ENCODE results near the gene EXD3. TPM values are rescaled to one million over a fixed set of nuclear protein-coding genes. Genes with fewer than 3 reads are reported as not detected.

EXD3 gene
- total RNA-seq (2021) = 13.5 and 15.3 TPM in 2 replicates
- long read RNA-seq, transcript EXD3-203 (3 exons, 1,585 nt) = major isoform, 18 of 49 reads
- long read RNA-seq, transcript EXD3-208 (8 exons, 962 nt) = minor isoform, 6 of 49 reads
- long read RNA-seq, partial matches to known transcripts = 4 of 49 reads
- long read RNA-seq, other reads (novel, unspliced or antisense) = 18 of 49 reads

- no peak within 1 kb of the TSS for H2BK5ac ChIP-seq (ENCODE audit: insufficient read length, low read length)
- no peak within 1 kb of the TSS for H2AK5ac ChIP-seq (ENCODE audit: insufficient read length, low read length)
- no peaks in the 10 kb centered on the region for H4K20me1 ChIP-seq (ENCODE audit: control insufficient read depth, insufficient read depth, insufficient read length)
- Mint-ChIP-seq H3K27me3 (ENCODE audit: low read depth) (peaks cover 10% of the 10 kb centered on the region), H3K27ac (peak within 1 kb of the TSS in 2 of 3 experiments; percentile 11 to 83; a peak in 3 of 7 replicates), H3K36me3 (ENCODE audit: insufficient read depth in 1 of 3, low read depth in 3 of 3) (no peaks in the 10 kb centered on the region), H3K4me1 (peaks cover 5 to 7% of the 10 kb centered on the region in 2 experiments), H3K9me3 (no peaks in the 10 kb centered on the region), H3K4me3 (peak within 1 kb of the TSS; percentile 80 to 91)
- no peak within 1 kb of the TSS for H2BK15ac ChIP-seq (ENCODE audit: low read depth, low read length)
- no peak within 1 kb of the TSS for H3K23ac ChIP-seq (ENCODE audit: insufficient read length, low read depth, low read length)
- H2AFZ ChIP-seq (ENCODE audit: low read length) = no peak within 1 kb of the TSS
- no peak within 1 kb of the TSS for H3K4ac ChIP-seq (ENCODE audit: low read depth, low read length)
- H3K4me1 ChIP-seq (ENCODE audit: insufficient read depth, low read length) = no peaks in the 10 kb centered on the region
- peak; percentile 59; the same call in 2 of the 3 replicates for TF ChIP-seq CTCF (conservative IDR thresholded peaks at IDR 0.05)
- no peak within 1 kb of the TSS for H4K91ac ChIP-seq (ENCODE audit: insufficient read length, low read depth, low read length)
- H3K9ac ChIP-seq (ENCODE audit: extremely low read depth, insufficient read length, low read length) = peak within 1 kb of the TSS; percentile 79
- H4K8ac ChIP-seq (replicated peaks; ENCODE audit: insufficient read length, low read depth, low read length) = no peak within 1 kb of the TSS
- no peak within 1 kb of the TSS for H3T11ph ChIP-seq (ENCODE audit: low read length)
- no peaks in the 10 kb centered on the region for H3K79me1 ChIP-seq (ENCODE audit: insufficient read depth, low read depth, low read length, poor library complexity, severe bottlenecking)
- H3K56ac ChIP-seq (ENCODE audit: insufficient read length, low read depth, low read length) = no peak within 1 kb of the TSS
- no peak within 1 kb of the TSS for H2BK20ac ChIP-seq (ENCODE audit: low read depth, low read length, poor library complexity, severe bottlenecking)
- no peak within 1 kb of the TSS for H3K27ac ChIP-seq (ENCODE audit: insufficient read length, low read depth, low read length)
- H4K5ac ChIP-seq (ENCODE audit: insufficient read length, low read depth, low read length) = no peak within 1 kb of the TSS
- H3K79me2 ChIP-seq (ENCODE audit: insufficient read depth, low read length) = no peaks in the 10 kb centered on the region
- no peak within 1 kb of the TSS for H3K18ac ChIP-seq (ENCODE audit: insufficient read length, low read depth, low read length)
- H3K9me3 ChIP-seq (ENCODE audit: control insufficient read depth, low read depth, low read length) = no peaks in the 10 kb centered on the region
- H2BK12ac ChIP-seq (ENCODE audit: insufficient read length, low read depth, low read length) = no peak within 1 kb of the TSS
- peaks cover 11% of the 10 kb centered on the region for H3K23me2 ChIP-seq (ENCODE audit: insufficient read length, low read depth, low read length, poor library complexity, severe bottlenecking)
- no peaks in the 10 kb centered on the region for H3K27me3 ChIP-seq (ENCODE audit: insufficient read depth, low read length)
- DNase-seq = peak; percentile 93
- H3K14ac ChIP-seq (ENCODE audit: insufficient read depth, low read length) = no peak within 1 kb of the TSS; the same call in 1 of the 2 replicates
- no CpG with 5 or more reads among the region's 113 CpGs for WGBS (ENCODE audit: extremely low coverage, insufficient read length, low lambda C conversion rate)
- no peak within 1 kb of the TSS for H2BK120ac ChIP-seq (ENCODE audit: low read depth, low read length, poor library complexity, severe bottlenecking)
- H3K4me2 ChIP-seq (ENCODE audit: insufficient read depth, insufficient read length, low read length) = peak within 1 kb of the TSS; percentile 97
These were observed at the start of gene EXD3, which contains the start of gene NOXA1 for GRCh38 chr9:137422604-137423513. Gene EXD3, minus strand, starts transcription at chr9:137423162. Its CDS starts 27,805 bp downstream, at chr9:137395357. Gene NOXA1, plus strand, starts transcription at chr9:137423393. Its CDS starts 137 bp downstream, at chr9:137423530.
